NK-92 (cell line): ENCODE measurements around the gene CACNB4.

ENCODE experiments used
- DNase-seq: peaks from one replicate; lab custom pipeline; 2025; ENCODE audit not compliant: unreplicated experiment; lab: John Stamatoyannopoulos, UW

Gene CACNB4

DNA sequence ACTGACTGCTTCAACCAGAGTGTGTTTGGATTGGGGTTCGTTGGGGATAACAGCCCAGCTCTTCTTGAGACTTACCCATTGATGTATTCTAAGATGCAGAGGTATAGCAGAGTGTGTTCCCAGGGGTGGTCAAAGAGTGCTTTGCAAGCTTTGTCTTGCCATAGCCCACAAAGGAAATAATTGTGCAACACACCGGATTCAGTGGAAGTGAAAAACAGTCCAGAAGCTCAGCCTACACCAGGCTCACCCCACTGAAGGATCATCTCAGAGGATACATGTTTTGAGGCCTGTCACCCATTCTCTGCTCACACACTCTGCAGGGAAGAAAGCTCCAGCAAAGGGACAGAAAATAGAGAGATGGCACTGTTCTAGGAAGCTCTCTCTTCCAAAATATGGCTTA, 9.6 kb downstream of the CACNB4 start:
- no peak for DNase-seq

DNA sequence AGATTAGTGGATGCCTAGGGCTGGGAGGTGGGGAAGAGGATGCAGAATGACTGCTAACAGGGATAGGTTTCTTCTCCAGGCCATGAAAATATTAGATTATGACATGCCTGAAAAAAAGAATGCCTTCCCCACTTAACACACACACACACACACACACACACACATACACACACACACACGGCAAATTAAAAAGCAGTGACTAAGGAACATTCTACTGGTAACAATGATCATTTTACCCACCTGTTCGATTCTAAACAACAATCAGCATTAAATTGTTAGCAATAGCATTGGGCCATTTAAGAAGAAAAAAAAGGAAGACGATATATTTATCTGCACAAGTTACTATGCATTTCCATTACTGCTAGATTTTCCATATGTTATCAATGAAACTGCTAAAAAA, 10.8 kb downstream of the CACNB4 start:
- DNase-seq, result no peak

DNA sequence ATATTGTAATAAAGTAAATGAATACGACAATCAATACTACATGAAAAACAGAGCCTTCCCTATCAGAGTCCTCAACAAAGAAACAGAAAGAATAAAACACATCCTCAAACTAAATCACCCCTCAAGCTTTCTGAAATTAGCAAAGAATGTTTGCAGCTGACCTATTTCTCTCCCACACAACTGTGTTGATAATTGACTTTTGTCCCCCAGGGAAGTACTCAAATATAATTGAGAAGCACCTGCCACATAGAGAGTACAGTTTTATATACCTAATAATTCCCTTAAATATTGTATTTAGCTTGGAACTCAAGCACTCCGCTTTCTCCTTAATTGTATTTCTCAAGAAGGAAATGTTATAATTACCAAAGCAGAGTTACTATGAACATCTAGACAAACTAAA, 12.6 kb downstream of the CACNB4 start:
- DNase-seq, result no peak

DNA sequence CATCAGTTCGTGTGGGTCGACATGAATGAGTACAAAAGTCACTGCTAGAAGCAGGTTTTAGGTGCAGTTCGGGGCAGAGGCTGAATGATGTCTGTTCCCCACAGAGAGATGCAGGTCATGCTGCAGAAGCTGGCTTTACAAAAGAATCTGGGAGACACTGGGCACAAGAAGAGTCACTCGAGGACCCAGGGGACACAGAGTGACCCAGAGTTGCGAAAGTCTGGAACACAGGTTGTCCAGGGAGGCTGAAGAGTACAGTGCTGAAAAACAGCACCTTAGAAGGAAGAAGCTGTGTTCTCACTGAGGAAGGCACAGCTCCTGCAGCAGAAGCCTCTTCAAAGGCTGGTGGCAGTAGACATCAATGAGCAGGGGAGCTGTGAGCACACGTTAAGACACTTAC, 14.8 kb downstream of the CACNB4 start:
- DNase-seq, result no peak

GRCh38 chr2:152083202-152083875, 15.5 kb downstream of the CACNB4 start:
- no peak for DNase-seq

- no peak for DNase-seq
Observed at GRCh38 chr2:152078662-152079061, 20.2 kb downstream of the CACNB4 start.

DNA sequence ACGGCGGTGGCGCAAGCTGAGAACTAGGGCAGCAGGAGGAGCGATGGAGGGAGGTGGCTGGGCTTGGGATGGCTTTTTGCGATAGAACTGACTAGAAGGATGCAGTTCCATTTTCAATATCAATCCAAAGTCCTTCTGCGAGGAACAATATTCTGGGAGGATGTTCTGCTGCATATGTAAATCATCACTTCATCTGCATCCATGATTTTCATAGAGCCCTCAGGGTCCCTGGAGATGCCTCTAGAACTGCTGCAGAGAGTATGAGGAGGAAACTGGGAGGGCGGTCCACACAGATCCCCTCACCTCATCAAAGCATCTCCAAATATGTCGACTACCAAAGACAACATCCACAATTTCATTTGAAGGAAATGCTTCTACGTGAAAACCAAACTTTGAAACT, 20.8 kb downstream of the CACNB4 start:
- DNase-seq, result no peak

DNA sequence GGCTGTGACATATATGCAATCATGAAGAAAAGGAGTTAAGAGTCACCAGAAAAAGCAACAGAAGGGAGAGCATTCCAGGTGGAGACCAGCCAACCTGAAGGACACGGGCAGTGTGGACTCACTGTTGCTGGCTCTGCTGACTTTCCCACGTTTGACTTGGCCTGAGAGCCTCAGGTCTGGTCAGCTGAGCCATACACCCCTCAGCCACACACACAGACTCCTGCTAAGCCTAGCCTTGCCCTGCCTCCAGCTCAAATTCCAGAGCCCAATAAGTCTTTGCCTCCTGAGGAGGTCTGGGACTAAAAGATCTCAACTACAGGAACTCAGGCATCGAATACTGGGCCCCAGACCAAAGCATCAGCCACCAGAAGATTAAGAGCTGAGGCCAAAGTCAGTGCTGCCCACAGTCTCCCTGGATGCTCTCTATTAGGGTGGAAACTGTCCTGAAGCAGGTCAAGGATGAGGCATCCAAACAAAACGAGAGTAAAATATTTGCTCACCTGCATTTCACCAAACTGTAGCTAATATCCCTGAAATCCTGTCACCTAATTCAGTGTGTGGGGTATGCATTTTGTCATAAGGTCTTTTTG, 23.3 kb downstream of the CACNB4 start:
- DNase-seq, result no peak

DNA sequence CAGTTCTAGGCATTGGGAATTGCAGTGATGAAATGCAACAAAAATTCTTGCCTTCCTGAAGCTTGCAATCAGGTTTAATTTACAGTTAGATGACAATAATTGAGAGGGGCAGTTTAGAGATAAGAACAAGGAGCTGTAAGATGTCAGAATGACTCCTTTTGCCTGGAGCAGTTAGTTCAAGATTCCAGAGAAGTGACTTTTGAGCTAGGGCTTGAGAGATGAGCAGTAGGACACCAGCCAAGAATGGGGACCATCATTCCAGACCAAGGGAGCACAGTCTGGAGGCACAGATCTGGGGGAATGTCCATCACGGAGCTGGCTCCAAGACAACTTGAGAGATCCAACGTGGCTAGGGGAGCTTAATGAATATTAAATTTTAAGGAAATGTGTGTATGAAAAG, 26.8 kb downstream of the CACNB4 start:
- DNase-seq, result no peak

DNA sequence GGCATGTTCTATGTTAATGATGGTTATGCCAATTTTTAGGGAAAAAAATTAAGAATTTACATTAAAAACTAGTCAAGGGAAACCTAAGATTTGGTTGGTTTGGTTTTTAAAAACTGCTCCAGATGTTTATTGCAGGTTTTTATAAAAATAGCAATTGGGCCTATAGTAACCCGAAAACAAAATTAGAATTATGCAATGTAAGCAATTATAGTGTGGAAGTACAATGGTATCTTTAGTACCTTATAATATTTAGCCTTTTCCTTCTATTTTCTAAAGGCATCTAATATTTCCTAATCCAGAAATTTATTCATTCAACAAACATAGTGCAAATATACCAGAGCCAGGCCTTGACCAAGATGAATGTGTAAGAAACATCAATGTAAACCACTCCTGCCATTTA, 27.3 kb downstream of the CACNB4 start:
- no peak for DNase-seq

- no peak for DNase-seq
Observed at GRCh38 chr2:152071092-152071491, 27.8 kb downstream of the CACNB4 start.

DNA sequence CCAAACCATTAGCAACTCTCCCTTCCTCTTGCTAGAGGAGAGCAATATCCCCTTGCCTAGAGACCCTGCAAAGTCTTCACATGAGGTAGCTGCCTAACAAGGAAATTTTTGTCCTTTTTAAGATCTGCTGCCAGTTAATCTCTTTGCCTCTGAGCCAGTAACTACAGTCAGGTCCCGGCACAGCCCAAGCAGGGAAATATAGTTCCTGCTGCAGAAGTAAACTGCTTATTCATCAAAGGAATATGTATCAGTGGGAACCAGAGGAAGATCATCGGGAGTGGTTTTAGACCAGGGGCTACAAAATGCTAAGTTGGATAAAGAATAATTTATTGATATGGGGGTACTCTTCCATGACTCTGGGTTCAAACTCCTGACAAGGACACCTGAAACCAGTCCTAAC, 30.6 kb downstream of the CACNB4 start:
- no peak for DNase-seq

GRCh38 chr2:152067823-152068222, 31.0 kb downstream of the CACNB4 start:
- DNase-seq, result no peak

DNA sequence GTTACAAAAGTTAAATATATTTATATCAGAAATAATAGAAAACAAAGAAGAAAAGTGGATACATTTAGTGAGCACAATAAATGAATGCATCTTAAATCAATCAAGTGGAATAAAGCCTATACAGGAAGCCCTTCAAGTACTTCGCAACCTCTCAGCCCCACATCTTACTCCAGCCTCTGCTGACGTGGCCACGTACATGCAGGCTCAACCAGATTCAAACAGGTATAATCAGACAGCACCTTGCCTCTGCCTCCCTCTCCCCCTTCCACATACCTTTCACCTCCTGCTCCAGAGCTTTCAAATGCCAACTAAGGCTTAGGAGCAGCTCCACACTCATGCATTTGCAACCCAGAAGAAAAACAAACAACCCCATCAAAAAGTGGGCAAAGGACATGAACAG, 32.9 kb downstream of the CACNB4 start:
- DNase-seq, result no peak

DNA sequence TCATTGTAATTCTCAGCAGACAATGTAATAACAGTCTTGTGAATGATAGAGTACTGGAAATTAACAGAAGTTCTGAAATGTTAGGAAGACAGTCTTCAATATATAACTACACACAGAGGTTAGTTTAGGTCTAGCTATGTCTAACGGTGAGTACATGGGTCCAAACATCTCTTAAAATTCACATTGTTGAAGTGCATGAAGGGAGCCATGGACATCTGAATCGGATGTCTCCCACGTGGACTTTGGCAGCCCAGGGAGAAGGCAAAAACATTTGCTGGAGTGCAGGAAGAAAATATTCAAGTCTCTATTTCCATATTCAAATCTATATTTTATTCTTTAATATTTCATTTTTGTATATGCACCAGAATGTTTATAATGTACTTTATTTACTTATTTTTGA, 34.8 kb downstream of the CACNB4 start:
- no peak for DNase-seq

GRCh38 chr2:152063325-152063924, 35.4 kb downstream of the CACNB4 start:
- DNase-seq, result no peak

DNA sequence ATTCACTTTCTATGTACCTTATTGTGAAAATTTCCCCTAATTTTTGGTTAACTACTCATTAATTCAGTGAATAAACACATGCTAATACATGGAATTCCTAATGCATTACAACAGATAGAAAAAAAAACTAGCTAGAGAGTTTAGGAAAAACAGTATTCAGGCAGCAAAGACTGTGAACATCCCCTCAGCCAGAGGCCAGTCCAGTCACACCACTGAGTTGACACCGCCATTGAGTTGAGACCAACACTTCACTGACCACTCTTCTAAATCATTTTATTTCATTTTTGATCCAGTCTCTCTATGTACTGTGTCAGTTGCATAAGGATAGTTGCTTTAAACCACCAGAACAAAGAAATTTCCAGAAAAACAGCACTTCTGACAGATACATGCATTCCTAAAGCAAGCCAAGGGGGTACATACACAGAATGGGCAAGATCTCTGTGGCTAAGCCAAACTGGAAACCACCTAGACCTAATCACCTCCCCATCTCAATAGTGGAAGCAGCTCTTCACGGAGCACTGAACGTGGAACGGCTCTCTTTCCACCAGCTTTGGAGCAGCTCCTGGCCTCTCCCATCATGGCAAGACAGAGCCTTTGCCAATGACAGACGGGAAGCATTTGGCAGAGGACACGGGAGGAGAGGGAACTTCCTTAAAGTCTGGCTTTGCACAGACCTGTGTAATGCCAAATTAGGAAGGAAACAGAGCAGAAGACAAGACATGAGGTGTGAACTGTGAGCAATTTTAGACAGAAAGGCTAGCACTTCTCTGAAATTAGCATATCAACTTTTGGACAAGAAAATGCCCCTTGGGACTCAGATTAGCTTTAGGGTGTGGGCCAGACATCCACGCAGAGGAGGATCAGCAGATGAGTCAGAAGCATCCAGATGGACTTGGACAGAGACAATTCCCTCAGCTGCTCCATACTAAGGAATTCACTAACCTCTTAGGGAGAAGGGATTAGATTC, 36.4 kb downstream of the CACNB4 start:
- no peak for DNase-seq

- DNase-seq, result no peak
Observed at GRCh38 chr2:152061383-152061782, 37.5 kb downstream of the CACNB4 start.

DNA sequence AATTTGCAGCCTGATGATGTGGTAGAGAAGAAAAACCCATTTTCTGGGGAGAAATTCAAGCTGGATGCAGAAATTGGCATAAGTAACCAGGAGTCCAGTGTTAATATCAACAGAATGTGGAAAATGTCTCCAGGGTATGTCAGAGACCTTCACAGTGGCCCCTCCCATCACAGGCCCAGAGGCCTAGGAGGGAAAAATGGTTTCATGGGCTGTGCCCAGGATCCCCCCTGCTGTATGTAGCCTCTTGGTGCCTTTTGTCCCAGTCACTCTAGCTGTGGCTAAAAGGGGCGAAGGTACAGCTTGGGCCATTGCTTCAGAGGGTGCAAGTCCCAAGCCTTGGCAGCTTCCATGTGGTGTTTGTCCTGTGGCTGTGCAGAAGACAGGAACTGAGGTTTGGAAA, 40.2 kb downstream of the CACNB4 start:
- no peak for DNase-seq

GRCh38 chr2:152056418-152056817, 42.4 kb downstream of the CACNB4 start:
- no peak for DNase-seq

GRCh38 chr2:152055366-152056108, 43.3 kb downstream of the CACNB4 start:
- no peak for DNase-seq
